ENCODE results near the gene LRRK1.

LRRK1 gene

GRCh38 chr15:100931143-100931890 is 12.2 kb downstream of the LRRK1 start:
- DNase-seq (ENCODE audit: low spot score), result peak; percentile 62
- TF ChIP-seq CTCF (IDR thresholded peaks at IDR 0.05; ENCODE audit: extremely low read depth, insufficient read depth, missing control alignments), result no peak
- in situ Hi-C loops (cut with MboI; ENCODE audit: low pct_unique_long_range_greater_than_20kb, low sequenced_read_pairs, unreplicated experiment), result no loop called here

GRCh38 chr15:100932676-100933348 is 13.7 kb downstream of the LRRK1 start:
- in situ Hi-C loops (cut with MboI; ENCODE audit: low pct_unique_long_range_greater_than_20kb, low sequenced_read_pairs, unreplicated experiment), result no loop called here
- no peak for DNase-seq (ENCODE audit: low spot score)
- TF ChIP-seq CTCF (IDR thresholded peaks at IDR 0.05; ENCODE audit: extremely low read depth, insufficient read depth, missing control alignments), result no peak

- in situ Hi-C loops (cut with MboI; ENCODE audit: low pct_unique_long_range_greater_than_20kb, low sequenced_read_pairs, unreplicated experiment), result no loop called here
- DNase-seq (ENCODE audit: low spot score), result no peak
- TF ChIP-seq CTCF (IDR thresholded peaks at IDR 0.05; ENCODE audit: extremely low read depth, insufficient read depth, missing control alignments), result no peak
Observed at GRCh38 chr15:100934166-100934565, 15.0 kb downstream of the LRRK1 start.

GRCh38 chr15:100934726-100935125 is 15.6 kb downstream of the LRRK1 start:
- DNase-seq (ENCODE audit: low spot score), result no peak
- in situ Hi-C loops (cut with MboI; ENCODE audit: low pct_unique_long_range_greater_than_20kb, low sequenced_read_pairs, unreplicated experiment), result no loop called here
- TF ChIP-seq CTCF (IDR thresholded peaks at IDR 0.05; ENCODE audit: extremely low read depth, insufficient read depth, missing control alignments), result peak; percentile 34

GRCh38 chr15:100937171-100937570 is 18.0 kb downstream of the LRRK1 start:
- in situ Hi-C loops (cut with MboI; ENCODE audit: low pct_unique_long_range_greater_than_20kb, low sequenced_read_pairs, unreplicated experiment), result no loop called here
- no peak for TF ChIP-seq CTCF (IDR thresholded peaks at IDR 0.05; ENCODE audit: extremely low read depth, insufficient read depth, missing control alignments)
- no peak for DNase-seq (ENCODE audit: low spot score)

- in situ Hi-C loops (cut with MboI; ENCODE audit: low pct_unique_long_range_greater_than_20kb, low sequenced_read_pairs, unreplicated experiment), result no loop called here
- no peak for TF ChIP-seq CTCF (IDR thresholded peaks at IDR 0.05; ENCODE audit: extremely low read depth, insufficient read depth, missing control alignments)
- DNase-seq (ENCODE audit: low spot score), result no peak
Observed at GRCh38 chr15:100939791-100940190, 20.6 kb downstream of the LRRK1 start.
